NOMO-1 (cell line): ENCODE measurements around the gene PTPRG.

Experiments
- DNase-seq, 2 experiments: peaks; one replicate each; lab custom pipeline; 2025; ENCODE audit not compliant: unreplicated experiment in 2 of 2; lab: John Stamatoyannopoulos, UW

The PTPRG gene

DNA sequence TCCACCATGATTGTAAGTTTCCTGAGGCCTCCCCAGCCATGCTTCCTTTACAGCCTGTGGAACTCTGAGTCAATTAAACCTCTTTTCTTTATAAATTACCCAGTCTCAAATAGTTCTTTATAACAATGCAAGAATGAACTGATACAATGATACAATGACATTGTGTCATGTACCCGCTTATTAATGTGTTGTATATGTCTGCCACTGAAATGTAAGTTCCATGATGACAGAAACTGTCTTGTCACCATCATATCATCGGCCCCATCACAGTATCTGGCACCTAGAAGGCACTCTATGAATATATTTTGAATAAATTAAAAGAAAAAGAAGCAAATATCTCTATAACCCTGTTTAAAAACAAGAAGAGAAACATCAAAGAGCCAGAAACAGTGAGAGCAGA is 782.4 kb downstream of the PTPRG start:
- DNase-seq: no peak
